Breast epithelium (tissue), 4 donors: Measurements from ENCODE around the gene CREG1. TPM values are rescaled to one million over a fixed set of nuclear protein-coding genes. Genes with fewer than 3 reads are reported as not detected.

Source experiments
- DNase-seq, 2 donors: peaks; one replicate each; pipeline ENCODE4 v3.0.0-alpha.2; 2019; ENCODE audit warnings: low spot score in 2 of 2
- H3K27ac ChIP-seq, 2 donors: fragments of 200-600 bp; sonication (generic) in 1 of 2; one replicate each; pipeline ENCODE4 v1.5.1; 2016 to 2019; ENCODE audit warnings: mild to moderate bottlenecking in 1 of 2
- H3K27me3 ChIP-seq, 2 donors: fragments of 200-600 bp; sonication (generic) in 1 of 2; one replicate each; pipeline versions ENCODE4 v1.5.1 to v1.6.0; 2017 to 2019; ENCODE audit warnings: control low read depth in 1 of 2, mild to moderate bottlenecking in 1 of 2
- H3K36me3 ChIP-seq: fragments of 200-600 bp; one replicate; pipeline ENCODE4 v1.5.1; 2019
- H3K4me1 ChIP-seq, 2 donors: fragments of 200-600 bp; sonication (generic); one replicate each; pipeline ENCODE4 v1.5.1; 2016 to 2019; ENCODE audit warnings: control low read depth in 1 of 2
- H3K4me3 ChIP-seq, 3 donors: fragments of 200-600 bp; sonication (generic); 1 replicate in 2 of 3; 2 replicates in 1 of 3; pipeline ENCODE4 v1.5.1; 2016 to 2019; ENCODE audit warnings: mild to moderate bottlenecking in 3 of 3, moderate library complexity in 2 of 3
- H3K9me3 ChIP-seq, 2 donors: fragments of 200-600 bp; sonication (generic) in 1 of 2; one replicate each; pipeline ENCODE4 v1.5.1; 2016 to 2019; ENCODE audit warnings: control low read depth in 1 of 2
- POLR2A ChIP-seq: fragments of 450-650 bp; IDR thresholded peaks from one replicate; pipeline ENCODE4 v1.6.1; 2016; ENCODE audit warnings: antibody characterized with exemption, mild to moderate bottlenecking, moderate library complexity
- POLR2AphosphoS5 ChIP-seq, 3 donors: sonication (generic); formaldehyde crosslinking; IDR thresholded peaks; one replicate each; pipeline ENCODE4 v1.6.1; 2017; ENCODE audit warnings: antibody characterized with exemption in 3 of 3
- intact Hi-C: fragments of 100-400 bp; cut with DNase I; formaldehyde crosslinking; loops from one replicate; pipeline ENCODE4 v1.15.1; 2023; ENCODE audit warnings: low total_unique reads
- total RNA-seq, 3 donors: library from RNA; depleted of rRNA; stranded (reverse); fragments of >200 nt; gene quantifications; one replicate each; pipeline ENCODE4 v1.1.0, GENCODE V29; 2016
- TF ChIP-seq, protein P1 (sequence below), 3 donors: fragments of 450-650 bp; IDR thresholded peaks; one replicate each; pipeline ENCODE4 v1.5.1; 2016 to 2017; ENCODE audit warnings: antibody characterized with exemption in 3 of 3, mild to moderate bottlenecking in 3 of 3, moderate library complexity in 3 of 3

CREG1 gene
- total RNA-seq, 3 donors from 2014 or later: 156 to 444 (median 190) TPM

DNA sequence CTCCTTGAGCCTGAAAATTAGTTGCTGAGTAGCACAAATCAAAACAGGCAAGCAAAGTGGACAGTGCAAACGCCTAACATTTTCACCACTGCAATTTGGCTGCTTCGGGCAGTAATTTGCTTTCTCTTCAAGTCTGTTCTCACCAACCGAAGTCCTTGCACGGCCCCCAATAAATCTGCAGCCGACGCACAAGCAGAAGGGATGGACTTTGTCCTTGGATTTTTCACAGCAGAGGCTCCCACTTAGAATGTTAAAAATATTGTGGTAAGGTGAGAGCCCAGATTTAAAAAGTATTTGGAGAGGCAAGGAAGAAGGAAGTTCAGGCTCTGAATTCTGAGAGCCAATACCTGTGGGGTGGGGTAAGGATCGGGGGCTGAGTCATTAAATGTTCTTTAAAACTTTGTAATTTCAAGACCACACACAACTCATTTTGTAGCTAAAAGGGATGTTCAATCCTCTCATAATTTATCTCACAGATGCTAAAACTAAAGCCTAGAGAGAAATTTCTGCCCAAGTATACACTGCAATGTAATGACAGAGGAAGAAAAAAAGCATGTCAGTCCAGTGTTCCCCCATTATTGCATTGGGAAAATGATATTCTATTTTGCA lies 41.4 kb downstream of the CREG1 start:
- Histone ChIP-seq H3K9me3 (no peaks in the 10 kb centered on the region), H3K27me3 (no peaks in the 10 kb centered on the region), H3K36me3 (no peaks in the 10 kb centered on the region), H3K4me3 (no peak overlapping the region), H3K27ac (no peak overlapping the region), H3K4me1 (no peaks in the 10 kb centered on the region)
- TF ChIP-seq POLR2AphosphoS5 (IDR thresholded peaks at IDR 0.05): no peak
- no peak for TF ChIP-seq POLR2A
- TF ChIP-seq, protein P1, sequence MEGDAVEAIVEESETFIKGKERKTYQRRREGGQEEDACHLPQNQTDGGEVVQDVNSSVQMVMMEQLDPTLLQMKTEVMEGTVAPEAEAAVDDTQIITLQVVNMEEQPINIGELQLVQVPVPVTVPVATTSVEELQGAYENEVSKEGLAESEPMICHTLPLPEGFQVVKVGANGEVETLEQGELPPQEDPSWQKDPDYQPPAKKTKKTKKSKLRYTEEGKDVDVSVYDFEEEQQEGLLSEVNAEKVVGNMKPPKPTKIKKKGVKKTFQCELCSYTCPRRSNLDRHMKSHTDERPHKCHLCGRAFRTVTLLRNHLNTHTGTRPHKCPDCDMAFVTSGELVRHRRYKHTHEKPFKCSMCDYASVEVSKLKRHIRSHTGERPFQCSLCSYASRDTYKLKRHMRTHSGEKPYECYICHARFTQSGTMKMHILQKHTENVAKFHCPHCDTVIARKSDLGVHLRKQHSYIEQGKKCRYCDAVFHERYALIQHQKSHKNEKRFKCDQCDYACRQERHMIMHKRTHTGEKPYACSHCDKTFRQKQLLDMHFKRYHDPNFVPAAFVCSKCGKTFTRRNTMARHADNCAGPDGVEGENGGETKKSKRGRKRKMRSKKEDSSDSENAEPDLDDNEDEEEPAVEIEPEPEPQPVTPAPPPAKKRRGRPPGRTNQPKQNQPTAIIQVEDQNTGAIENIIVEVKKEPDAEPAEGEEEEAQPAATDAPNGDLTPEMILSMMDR (IDR thresholded peaks at IDR 0.05): no peak
- intact Hi-C loops: no loop called here
- no peak for DNase-seq

- Histone ChIP-seq H3K4me1 (no peaks in the 10 kb centered on the region), H3K27me3 (no peaks in the 10 kb centered on the region), H3K4me3 (no peak overlapping the region), H3K27ac (no peak overlapping the region), H3K9me3 (no peaks in the 10 kb centered on the region), H3K36me3 (no peaks in the 10 kb centered on the region)
- no peak for DNase-seq
- TF ChIP-seq POLR2A: no peak
- TF ChIP-seq POLR2AphosphoS5 (IDR thresholded peaks at IDR 0.05): no peak
- TF ChIP-seq, protein P1 (IDR thresholded peaks at IDR 0.05): no peak
- intact Hi-C loops: no loop called here
Observed at GRCh38 chr1:167511374-167511986, 42.1 kb downstream of the CREG1 start.

DNA sequence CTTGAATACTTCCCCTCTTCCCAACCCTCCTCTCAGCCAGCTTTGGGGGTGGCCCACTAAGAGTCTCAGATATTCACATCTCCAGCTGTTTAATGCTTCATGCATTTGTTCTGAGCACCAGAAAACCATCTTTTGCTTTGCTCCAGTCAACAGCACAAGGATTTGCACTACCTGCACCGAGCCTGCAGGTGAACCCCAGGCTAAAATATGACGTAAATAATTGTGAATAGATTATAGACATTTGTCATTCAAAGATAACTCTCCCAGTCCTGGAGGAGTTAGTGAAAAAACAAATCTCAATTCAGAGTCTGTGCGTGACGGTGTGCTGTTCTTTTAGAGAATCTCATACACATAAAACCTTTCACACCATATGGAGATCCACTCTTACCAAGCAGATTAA lies 42.7 kb downstream of the CREG1 start:
- Histone ChIP-seq H3K9me3 (no peaks in the 10 kb centered on the region), H3K4me3 (no peak overlapping the region), H3K36me3 (no peaks in the 10 kb centered on the region), H3K27me3 (no peaks in the 10 kb centered on the region), H3K27ac (no peak overlapping the region), H3K4me1 (no peaks in the 10 kb centered on the region)
- intact Hi-C loops: no loop called here
- no peak for DNase-seq
- TF ChIP-seq, protein P1 (IDR thresholded peaks at IDR 0.05): no peak
- no peak for TF ChIP-seq POLR2AphosphoS5 (IDR thresholded peaks at IDR 0.05)
- TF ChIP-seq POLR2A: no peak

GRCh38 chr1:167510244-167510643 lies 43.3 kb downstream of the CREG1 start:
- H3K27me3 ChIP-seq: no peaks in the 10 kb centered on the region
- TF ChIP-seq, protein P1 (IDR thresholded peaks at IDR 0.05): no peak
- TF ChIP-seq POLR2AphosphoS5 (IDR thresholded peaks at IDR 0.05) (no peak), POLR2A (no peak)
- no peaks in the 10 kb centered on the region for H3K9me3 ChIP-seq
- H3K4me1 ChIP-seq: no peaks in the 10 kb centered on the region
- intact Hi-C loops: no loop called here
- no peak overlapping the region for H3K27ac ChIP-seq
- H3K4me3 ChIP-seq: no peak overlapping the region
- DNase-seq: no peak
- H3K36me3 ChIP-seq: no peaks in the 10 kb centered on the region

DNA sequence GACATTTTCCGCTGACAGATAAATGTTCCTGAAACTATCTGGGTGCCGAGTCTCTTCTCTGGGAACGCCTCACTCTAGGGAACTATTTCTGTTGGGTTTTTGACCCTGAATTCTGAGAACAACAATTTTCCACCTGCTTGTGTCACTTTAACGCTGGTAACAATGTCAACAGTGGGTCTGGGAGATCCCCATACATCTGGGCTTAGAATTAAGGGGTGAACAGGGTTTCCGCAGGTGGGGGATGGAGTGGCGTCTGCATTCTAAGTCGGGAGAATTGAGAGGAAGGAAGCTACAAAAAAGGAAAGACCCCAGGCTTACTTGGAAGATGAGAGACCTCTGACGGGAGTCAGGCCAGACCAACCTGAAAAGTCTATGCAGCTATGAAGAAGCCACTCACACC lies 44.0 kb downstream of the CREG1 start:
- intact Hi-C loops: no loop called here
- DNase-seq: no peak
- Histone ChIP-seq H3K4me1 (no peaks in the 10 kb centered on the region), H3K27me3 (no peaks in the 10 kb centered on the region), H3K36me3 (no peaks in the 10 kb centered on the region), H3K9me3 (no peaks in the 10 kb centered on the region), H3K4me3 (no peak overlapping the region), H3K27ac (no peak overlapping the region)
- TF ChIP-seq, protein P1 (IDR thresholded peaks at IDR 0.05): no peak
- TF ChIP-seq POLR2A: no peak
- TF ChIP-seq POLR2AphosphoS5 (IDR thresholded peaks at IDR 0.05): no peak
